OCI-LY1 (cell line): ENCODE data around the gene DCUN1D2.

Source experiments
- H2AFZ ChIP-seq: fragments of 200-600 bp; sonication (generic), shearing (Covaris generic); 2 replicates; pipeline ENCODE4 v1.6.0; 2014; ENCODE audit warnings: antibody characterized with exemption, mild to moderate bottlenecking, low read length
- H3F3A ChIP-seq: fragments of 200-600 bp; sonication (generic), shearing (Covaris generic); 2 replicates; pipeline ENCODE4 v1.6.0; 2014; ENCODE audit warnings: mild to moderate bottlenecking, antibody characterized with exemption, low read length, moderate library complexity; ENCODE audit not compliant: insufficient read depth
- H3K27ac ChIP-seq: fragments of 200-600 bp; sonication (generic); 2 replicates; pipeline ENCODE4 v1.5.1; 2014; ENCODE audit warnings: low read length, mixed run types, mild to moderate bottlenecking, low read depth; ENCODE audit not compliant: poor library complexity, severe bottlenecking
- H3K27me3 ChIP-seq: fragments of 200-600 bp; sonication (generic); 2 replicates; pipeline ENCODE4 v1.6.0; 2014; ENCODE audit warnings: antibody characterized with exemption, mild to moderate bottlenecking, low read length, moderate library complexity; ENCODE audit not compliant: insufficient read depth
- H3K36me3 ChIP-seq: fragments of 200-600 bp; sonication (generic); 2 replicates; pipeline ENCODE4 v1.6.1; 2014; ENCODE audit warnings: mild to moderate bottlenecking, antibody characterized with exemption, low read length, moderate library complexity, mixed read lengths; ENCODE audit not compliant: insufficient read depth
- H3K4me1 ChIP-seq: fragments of 200-600 bp; sonication (generic); 2 replicates; pipeline ENCODE4 v1.5.1; 2014; ENCODE audit warnings: mild to moderate bottlenecking, low read length, moderate library complexity; ENCODE audit not compliant: insufficient read depth, severe bottlenecking
- H3K4me2 ChIP-seq: fragments of 200-600 bp; sonication (generic), shearing (Covaris generic); 2 replicates; pipeline ENCODE4 v1.6.1; 2014; ENCODE audit warnings: low read length
- H3K4me3 ChIP-seq: fragments of 200-600 bp; sonication (generic); 2 replicates; pipeline ENCODE4 v1.5.1; 2014; ENCODE audit warnings: low read length, low read depth, mild to moderate bottlenecking, mixed read lengths; ENCODE audit not compliant: poor library complexity, severe bottlenecking
- H3K79me2 ChIP-seq: fragments of 200-600 bp; shearing (Covaris generic); 2 replicates; pipeline ENCODE4 v1.6.1; 2016; ENCODE audit warnings: mixed run types, low read length, mixed read lengths; ENCODE audit not compliant: insufficient read depth
- H3K9ac ChIP-seq: fragments of 200-600 bp; sonication (generic), shearing (Covaris generic); 2 replicates; pipeline ENCODE4 v1.6.1; 2014; ENCODE audit warnings: mild to moderate bottlenecking, low read length, mixed read lengths
- H3K9me2 ChIP-seq: fragments of 200-600 bp; sonication (generic), shearing (Covaris generic); 2 replicates; pipeline ENCODE4 v1.6.1; 2014; ENCODE audit warnings: low read depth, mild to moderate bottlenecking, low read length, mixed read lengths
- H3K9me3 ChIP-seq: fragments of 200-600 bp; shearing (Covaris generic); 2 replicates; pipeline ENCODE4 v1.6.1; 2014; ENCODE audit warnings: low read length, mixed read lengths
- H4K20me1 ChIP-seq: fragments of 200-600 bp; sonication (generic), shearing (Covaris generic); 2 replicates; pipeline ENCODE4 v1.6.0; 2016; ENCODE audit warnings: mild to moderate bottlenecking, low read length; ENCODE audit not compliant: insufficient read depth
- EZH2 ChIP-seq: fragments of 200-600 bp; sonication (generic), shearing (Covaris generic); IDR thresholded peaks from 2 replicates; pipeline ENCODE4 v1.8.0; 2017; ENCODE audit warnings: borderline replicate concordance, mixed run types, mild to moderate bottlenecking, antibody characterized with exemption, low read length, moderate library complexity, mixed read lengths
- TF ChIP-seq, protein P1 (sequence below): fragments of 200-600 bp; sonication (generic), shearing (Covaris generic); IDR thresholded peaks from 2 replicates; pipeline ENCODE4 v1.5.1; 2017; ENCODE audit warnings: mild to moderate bottlenecking, antibody characterized with exemption, low read length, moderate library complexity, mixed read lengths

DCUN1D2 gene

DNA sequence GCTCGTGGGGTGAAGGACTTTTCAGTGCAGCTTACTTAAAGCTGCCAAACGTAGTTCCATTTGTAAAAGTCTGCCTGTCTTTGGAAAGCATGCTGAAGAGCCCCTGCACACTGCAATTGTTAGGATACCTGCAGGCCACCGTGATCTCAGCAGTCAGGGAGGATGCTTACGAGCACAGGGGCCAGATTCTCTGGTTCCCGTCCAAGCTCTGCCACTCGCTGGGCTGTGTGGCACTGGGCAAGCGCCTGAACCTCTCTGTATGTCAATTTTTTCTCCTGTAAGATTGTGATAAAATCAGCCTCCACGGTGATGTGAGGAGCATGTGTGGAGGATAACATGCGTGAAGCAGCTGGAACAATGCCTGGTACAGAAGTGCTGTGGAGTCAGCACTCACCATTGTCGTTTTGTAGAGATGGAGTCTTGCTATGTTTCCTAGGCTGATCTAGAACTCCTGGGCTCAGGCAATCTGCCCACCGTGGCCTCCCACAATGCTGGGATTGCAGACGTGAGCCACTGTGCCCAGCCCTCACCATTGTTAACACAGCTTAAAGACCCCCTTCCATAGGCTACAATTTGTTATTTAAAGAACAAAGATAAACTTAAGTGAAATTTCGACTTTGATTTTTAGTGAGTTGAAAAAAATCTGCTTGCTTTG, 40.7 kb downstream of the DCUN1D2 start:
- no peaks in the 10 kb centered on the region for H3K79me2 ChIP-seq
- no peaks in the 10 kb centered on the region for H3K9me2 ChIP-seq
- no peaks in the 10 kb centered on the region for H3K27me3 ChIP-seq
- peaks cover 50% of the 10 kb centered on the region for H3K4me1 ChIP-seq
- peak overlapping the region; percentile 96 for H3K27ac ChIP-seq
- H2AFZ ChIP-seq, result no peak overlapping the region
- peak overlapping the region; percentile 83 for H3K9ac ChIP-seq
- peak overlapping the region; percentile 80 for H3K4me3 ChIP-seq
- H3F3A ChIP-seq, result no peaks in the 10 kb centered on the region
- peak overlapping the region; percentile 78 for H3K4me2 ChIP-seq
- TF ChIP-seq EZH2, result no peak
- TF ChIP-seq, protein P1, sequence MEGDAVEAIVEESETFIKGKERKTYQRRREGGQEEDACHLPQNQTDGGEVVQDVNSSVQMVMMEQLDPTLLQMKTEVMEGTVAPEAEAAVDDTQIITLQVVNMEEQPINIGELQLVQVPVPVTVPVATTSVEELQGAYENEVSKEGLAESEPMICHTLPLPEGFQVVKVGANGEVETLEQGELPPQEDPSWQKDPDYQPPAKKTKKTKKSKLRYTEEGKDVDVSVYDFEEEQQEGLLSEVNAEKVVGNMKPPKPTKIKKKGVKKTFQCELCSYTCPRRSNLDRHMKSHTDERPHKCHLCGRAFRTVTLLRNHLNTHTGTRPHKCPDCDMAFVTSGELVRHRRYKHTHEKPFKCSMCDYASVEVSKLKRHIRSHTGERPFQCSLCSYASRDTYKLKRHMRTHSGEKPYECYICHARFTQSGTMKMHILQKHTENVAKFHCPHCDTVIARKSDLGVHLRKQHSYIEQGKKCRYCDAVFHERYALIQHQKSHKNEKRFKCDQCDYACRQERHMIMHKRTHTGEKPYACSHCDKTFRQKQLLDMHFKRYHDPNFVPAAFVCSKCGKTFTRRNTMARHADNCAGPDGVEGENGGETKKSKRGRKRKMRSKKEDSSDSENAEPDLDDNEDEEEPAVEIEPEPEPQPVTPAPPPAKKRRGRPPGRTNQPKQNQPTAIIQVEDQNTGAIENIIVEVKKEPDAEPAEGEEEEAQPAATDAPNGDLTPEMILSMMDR, result no peak
- peaks cover 11% of the 10 kb centered on the region; the same call in 1 of the 2 replicates for H3K36me3 ChIP-seq
- no peaks in the 10 kb centered on the region for H3K9me3 ChIP-seq
- no peaks in the 10 kb centered on the region for H4K20me1 ChIP-seq

DNA sequence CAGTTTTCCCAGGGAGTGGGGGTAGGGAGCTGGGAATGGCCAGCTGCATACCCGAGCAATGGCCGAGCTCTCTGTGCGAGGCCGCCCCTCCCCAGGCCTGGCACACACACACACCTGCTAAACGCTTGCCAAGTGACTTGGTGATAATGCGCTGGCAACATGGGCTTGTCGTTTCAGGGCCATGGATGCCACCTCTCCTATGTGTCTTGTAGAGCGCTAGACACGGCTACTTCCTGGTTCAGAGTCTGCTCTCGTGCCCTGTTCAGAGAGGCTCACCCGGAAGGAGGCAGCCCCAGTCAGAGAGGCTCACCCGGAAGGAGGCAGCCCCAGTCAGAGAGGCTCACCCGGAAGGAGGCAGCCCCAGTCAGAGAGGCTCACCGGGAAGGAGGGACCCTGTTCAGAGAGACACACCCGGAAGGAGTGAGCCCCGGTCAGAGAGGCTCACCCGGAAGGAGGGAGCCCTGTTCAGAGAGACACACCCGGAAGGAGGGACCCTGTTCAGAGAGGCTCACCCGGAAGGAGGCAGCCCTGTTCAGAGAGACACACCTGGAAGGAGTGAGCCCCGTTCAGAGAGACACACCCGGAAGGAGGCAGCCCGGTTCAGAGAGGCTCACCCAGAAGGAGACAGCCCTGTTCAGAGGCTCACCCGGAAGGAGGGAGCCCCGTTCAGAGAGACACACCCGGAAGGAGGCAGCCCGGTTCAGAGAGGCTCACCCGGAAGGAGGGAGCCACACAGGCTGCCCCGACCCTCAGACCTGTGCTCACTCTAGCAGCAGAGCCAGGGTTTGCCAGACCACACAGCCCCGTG, 41.4 kb downstream of the DCUN1D2 start:
- Histone ChIP-seq H3K4me2 (peak overlapping the region; percentile 81), H4K20me1 (no peaks in the 10 kb centered on the region)

DNA sequence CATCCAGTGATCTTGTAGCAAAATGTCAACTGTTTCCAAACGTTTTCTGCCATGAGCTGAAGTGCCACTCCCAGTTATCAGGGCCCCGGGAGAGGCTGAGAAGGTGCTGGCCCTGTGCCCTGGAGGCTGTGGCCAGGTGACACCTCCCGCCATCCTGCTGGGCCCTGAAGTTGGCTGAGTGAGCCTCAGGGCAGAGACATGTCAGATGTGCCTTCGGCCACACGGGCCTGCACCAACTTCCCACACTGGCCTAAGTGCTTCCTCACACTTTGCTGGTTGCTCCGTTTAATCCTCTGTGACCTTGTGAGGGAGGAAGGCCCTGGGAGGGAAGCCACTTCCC, 42.0 kb downstream of the DCUN1D2 start:
- H3K9ac ChIP-seq, result peak overlapping the region; percentile 93
- peak overlapping the region; percentile 80 for H3K4me3 ChIP-seq
- no peak for TF ChIP-seq EZH2
- TF ChIP-seq, protein P1, result no peak
- H3K9me3 ChIP-seq, result no peaks in the 10 kb centered on the region
- H4K20me1 ChIP-seq, result no peaks in the 10 kb centered on the region
- H3K4me2 ChIP-seq, result peak overlapping the region; percentile 81
- H3K27ac ChIP-seq, result peak overlapping the region; percentile 96
- no peaks in the 10 kb centered on the region for H3K27me3 ChIP-seq
- H3F3A ChIP-seq, result no peaks in the 10 kb centered on the region
- H2AFZ ChIP-seq, result no peak overlapping the region
- peaks cover 10% of the 10 kb centered on the region; the same call in 1 of the 2 replicates for H3K36me3 ChIP-seq
- no peaks in the 10 kb centered on the region for H3K79me2 ChIP-seq
- H3K4me1 ChIP-seq, result peaks cover 56% of the 10 kb centered on the region
- H3K9me2 ChIP-seq, result no peaks in the 10 kb centered on the region

More for the DNA sequence above, 41.4 kb downstream of the DCUN1D2 start:
- no peaks in the 10 kb centered on the region for H3F3A ChIP-seq
- H3K79me2 ChIP-seq, result no peaks in the 10 kb centered on the region
- H3K9ac ChIP-seq, result peak overlapping the region; percentile 93
- no peaks in the 10 kb centered on the region for H3K9me3 ChIP-seq
- peak overlapping the region; percentile 96 for H3K27ac ChIP-seq
- H3K4me3 ChIP-seq, result peak overlapping the region; percentile 80
- H2AFZ ChIP-seq, result no peak overlapping the region
- H3K4me1 ChIP-seq, result peaks cover 56% of the 10 kb centered on the region
- H3K27me3 ChIP-seq, result no peaks in the 10 kb centered on the region
- no peaks in the 10 kb centered on the region for H3K9me2 ChIP-seq
- TF ChIP-seq, protein P1, result no peak
- TF ChIP-seq EZH2, result no peak
- H3K36me3 ChIP-seq, result peaks cover 10% of the 10 kb centered on the region; the same call in 1 of the 2 replicates
